BLaER1 treated with 17β-estradiol and CSF1 and Interleukin-3, amounts not matched to agents 10 nM and 100 nM (cell line): ENCODE data around the gene VSIG10.

Experiments used
- H3K27ac ChIP-seq, 11 experiments: shearing (Covaris generic); formaldehyde crosslinking; 2 replicates each; pipeline ENCODE4 v1.8.1; 2022
- H3K27me3 ChIP-seq, 11 experiments: shearing (Covaris generic); formaldehyde crosslinking; 2 replicates each; pipeline ENCODE4 v1.8.1; 2022
- H3K36me3 ChIP-seq, 11 experiments: shearing (Covaris generic); formaldehyde crosslinking; 2 replicates each; pipeline ENCODE4 v1.8.1; 2022
- H3K4me1 ChIP-seq, 10 experiments: shearing (Covaris generic); formaldehyde crosslinking; 2 replicates each; pipeline ENCODE4 v1.8.1; 2022
- H3K4me2 ChIP-seq, 11 experiments: shearing (Covaris generic); formaldehyde crosslinking; 2 replicates each; pipeline ENCODE4 v1.8.1; 2022
- H3K4me3 ChIP-seq, 10 experiments: shearing (Covaris generic); formaldehyde crosslinking; 2 replicates each; pipeline ENCODE4 v1.8.1; 2022
- H3K9ac ChIP-seq, 11 experiments: shearing (Covaris generic); formaldehyde crosslinking; 2 replicates each; pipeline ENCODE4 v1.8.1; 2022
- H3K9me3 ChIP-seq, 11 experiments: shearing (Covaris generic); formaldehyde crosslinking; replicated peaks in 1 of 11; 2 replicates each; pipeline ENCODE4 v1.8.1; 2022
- H4K20me1 ChIP-seq, 11 experiments: shearing (Covaris generic); formaldehyde crosslinking; 2 replicates each; pipeline ENCODE4 v1.8.1; 2022
- Cebpa-rat ChIP-seq, 11 experiments: shearing (Covaris generic); IDR thresholded peaks; 2 replicates each; pipeline ENCODE4 v1.8.1; 2022

VSIG10 gene

DNA sequence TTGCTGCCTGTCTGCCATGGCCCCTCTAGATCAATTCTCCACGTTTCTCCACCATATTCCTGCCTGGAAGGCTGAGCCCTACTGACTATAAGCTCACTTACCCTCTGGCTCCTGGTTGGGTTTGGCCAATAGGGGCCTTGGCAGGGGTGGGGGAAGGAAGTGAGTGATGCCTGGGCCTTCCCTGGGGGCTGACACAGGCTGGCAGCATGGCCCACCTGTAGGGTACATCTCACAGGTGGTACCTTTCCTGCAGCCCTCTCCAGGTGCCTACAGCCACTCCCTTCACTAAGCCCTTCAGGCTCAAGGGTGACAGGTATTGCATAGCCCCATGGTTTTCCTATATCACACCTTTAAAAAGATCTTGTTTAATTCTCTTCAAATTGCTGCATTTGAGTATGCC lies 83.8 kb downstream of the VSIG10 start:
- H3K4me3 ChIP-seq, result no peak overlapping the region
- H3K27me3 ChIP-seq, result no peaks in the 10 kb centered on the region
- no peak overlapping the region for H3K4me2 ChIP-seq
- TF ChIP-seq Cebpa-rat (IDR thresholded peaks at IDR 0.05), result no peak
- peaks cover 19 to 34% (median 26%) of the 10 kb centered on the region in 10 experiments for H3K4me1 ChIP-seq
- peaks cover 0 to 7% (median 0%) of the 10 kb centered on the region in 11 experiments; a peak in 2 of 22 replicates for H4K20me1 ChIP-seq
- peaks cover 41 to 70% (median 66%) of the 10 kb centered on the region in 11 experiments for H3K36me3 ChIP-seq
- no peak overlapping the region; a peak in 1 of 22 replicates for H3K9ac ChIP-seq
- no peak overlapping the region for H3K27ac ChIP-seq
- no peaks in the 10 kb centered on the region for H3K9me3 ChIP-seq

DNA sequence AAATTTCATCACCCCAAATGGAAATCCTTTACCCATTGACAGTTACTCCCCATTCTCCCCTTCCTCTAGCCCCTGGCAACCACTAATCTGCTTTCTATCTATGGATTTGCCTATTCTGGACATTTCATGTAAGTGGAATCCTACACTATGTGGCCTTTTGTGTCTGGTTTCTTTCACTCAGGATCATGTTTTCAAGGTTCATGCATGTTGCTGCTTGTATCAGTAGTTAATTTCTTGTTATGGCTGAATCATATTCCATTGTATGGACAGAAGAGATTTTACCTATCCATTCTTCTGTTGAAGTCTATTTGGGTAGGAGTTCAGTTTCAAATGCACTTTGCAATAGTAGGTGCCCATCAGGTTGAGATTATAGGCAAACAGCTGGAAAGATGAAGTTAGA lies 85.9 kb downstream of the VSIG10 start:
- peak overlapping the region in 9 of 10 experiments; percentile 78 to 96 (median 91); a peak in 16 of 20 replicates for H3K4me3 ChIP-seq
- H3K9me3 ChIP-seq, result 0 out of 22 replicates have a peak, but pooled peaks cover 0 to 4% (median 0%) of the 10 kb centered on the region in 11 experiments
- H3K36me3 ChIP-seq, result peaks cover 38 to 51% (median 49%) of the 10 kb centered on the region in 11 experiments
- no peak for TF ChIP-seq Cebpa-rat (IDR thresholded peaks at IDR 0.05)
- H3K27me3 ChIP-seq, result no peaks in the 10 kb centered on the region
- peaks cover 0 to 7% (median 0%) of the 10 kb centered on the region in 11 experiments; a peak in 1 of 22 replicates for H4K20me1 ChIP-seq
- 0 out of 22 replicates have a peak overlapping the region, but pooled peaks of 1 of the 11 experiments have one; percentile 82 for H3K27ac ChIP-seq
- H3K4me1 ChIP-seq, result peaks cover 19 to 34% (median 26%) of the 10 kb centered on the region in 10 experiments
- H3K9ac ChIP-seq, result peak overlapping the region in 9 of 11 experiments; percentile 84 to 94 (median 91); a peak in 18 of 22 replicates
- H3K4me2 ChIP-seq, result peak overlapping the region; percentile 86 to 99 (median 92)

DNA sequence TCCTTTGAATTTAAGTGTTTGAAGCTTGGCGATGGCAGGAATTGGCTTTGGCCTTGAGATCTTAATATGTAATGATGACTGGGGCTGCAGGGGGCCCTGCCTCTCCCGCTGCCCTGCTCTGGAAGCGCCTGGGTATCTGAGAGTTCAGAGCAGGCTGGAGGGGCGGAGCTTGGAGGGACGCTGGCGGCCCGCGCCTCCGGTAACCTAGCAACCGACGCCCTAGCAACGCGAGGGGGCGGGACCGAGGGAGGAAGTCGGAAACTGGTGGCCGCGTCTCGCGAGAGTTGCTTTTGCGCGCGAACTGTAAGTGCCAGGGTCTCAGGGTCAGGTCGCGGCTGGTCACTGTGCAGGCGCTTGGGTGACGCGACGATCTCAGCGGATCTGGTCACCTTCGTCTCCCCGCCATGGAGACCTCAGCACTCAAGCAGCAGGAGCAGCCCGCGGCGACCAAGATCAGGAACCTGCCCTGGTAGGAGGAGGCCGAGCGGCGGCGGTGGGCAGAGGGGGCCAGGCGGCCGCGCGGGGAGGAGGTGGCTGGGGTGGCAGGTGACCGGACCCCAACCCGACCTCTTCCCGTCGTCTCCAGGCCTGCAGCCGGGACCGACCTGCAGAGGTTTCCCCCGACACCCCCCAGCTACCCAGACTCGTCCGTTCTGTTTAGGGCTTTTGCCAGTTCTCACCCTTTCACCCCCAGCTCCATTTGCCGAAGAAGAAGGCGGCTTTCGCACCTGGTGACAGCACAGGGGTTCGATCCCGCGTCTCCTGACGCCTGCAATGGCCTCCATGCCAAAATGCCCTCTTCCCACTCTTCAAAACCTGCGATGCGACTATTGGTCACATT lies 87.2 kb downstream of the VSIG10 start, which contains the start of gene RFC5:
RFC5 (plus strand) TSS at position 280 of the 841 bp plus-strand sequence; CDS start at position 405, 125 bp downstream.
- Histone ChIP-seq H3K27ac (peak within 1 kb of the TSS; percentile 34 to 91 (median 83); a peak in 21 of 22 replicates), H3K27me3 (no peaks in the 10 kb centered on the region)
- TF ChIP-seq Cebpa-rat (IDR thresholded peaks at IDR 0.05), result no peak

DNA sequence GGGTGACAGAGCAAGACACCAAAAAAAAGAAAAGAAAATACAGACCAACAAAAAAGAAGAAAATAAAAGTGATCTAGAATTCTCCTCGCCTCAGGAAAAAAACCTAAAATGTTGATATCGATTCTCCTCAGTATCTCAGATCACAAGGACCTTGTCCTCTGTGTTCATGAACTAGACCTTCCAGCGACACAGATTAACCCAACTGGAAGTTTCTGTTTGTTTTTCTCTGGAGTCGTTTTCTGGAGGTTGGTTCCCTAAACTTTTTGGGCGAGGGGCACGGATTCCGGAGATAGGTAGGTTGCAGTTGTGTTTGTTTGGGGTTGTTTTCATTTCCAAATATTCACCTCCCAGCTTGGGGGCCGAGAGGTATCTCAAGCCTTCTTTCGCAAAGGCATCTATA lies 87.9 kb downstream of the VSIG10 start:
- Histone ChIP-seq H3K4me3 (peak overlapping the region in 9 of 10 experiments; percentile 78 to 96 (median 91); a peak in 13 of 20 replicates), H4K20me1 (peaks cover 0 to 7% (median 0%) of the 10 kb centered on the region in 11 experiments; a peak in 1 of 22 replicates), H3K4me2 (peak overlapping the region; percentile 64 to 98 (median 91)), H3K9ac (peak overlapping the region in 9 of 11 experiments; percentile 84 to 94 (median 91); a peak in 15 of 22 replicates), H3K9me3 (peaks cover 0 to 13% (median 5%) of the 10 kb centered on the region in 11 experiments; a peak in 7 of 22 replicates), H3K4me1 (peaks cover 19 to 34% (median 26%) of the 10 kb centered on the region in 10 experiments), H3K27ac (peak overlapping the region in 1 of 11 experiments; percentile 83; a peak in 1 of 22 replicates), H3K36me3 (peaks cover 19 to 31% (median 29%) of the 10 kb centered on the region in 11 experiments), H3K27me3 (no peaks in the 10 kb centered on the region)
- TF ChIP-seq Cebpa-rat (IDR thresholded peaks at IDR 0.05), result no peak

More for the DNA sequence above, 87.2 kb downstream of the VSIG10 start, which contains the start of gene RFC5:
- peaks cover 0 to 9% (median 4%) of the 10 kb centered on the region in 11 experiments; a peak in 7 of 22 replicates for H3K9me3 ChIP-seq
- peak within 1 kb of the TSS; percentile 78 to 96 (median 91) for H3K4me3 ChIP-seq
- peaks cover 19 to 34% (median 26%) of the 10 kb centered on the region in 10 experiments for H3K4me1 ChIP-seq
- H4K20me1 ChIP-seq, result peaks cover 0 to 7% (median 0%) of the 10 kb centered on the region in 11 experiments; a peak in 1 of 22 replicates
- peak within 1 kb of the TSS; percentile 84 to 94 (median 91) for H3K9ac ChIP-seq
- H3K4me2 ChIP-seq, result peak within 1 kb of the TSS; percentile 86 to 99 (median 92)
- H3K36me3 ChIP-seq, result peaks cover 25 to 38% (median 36%) of the 10 kb centered on the region in 11 experiments

DNA sequence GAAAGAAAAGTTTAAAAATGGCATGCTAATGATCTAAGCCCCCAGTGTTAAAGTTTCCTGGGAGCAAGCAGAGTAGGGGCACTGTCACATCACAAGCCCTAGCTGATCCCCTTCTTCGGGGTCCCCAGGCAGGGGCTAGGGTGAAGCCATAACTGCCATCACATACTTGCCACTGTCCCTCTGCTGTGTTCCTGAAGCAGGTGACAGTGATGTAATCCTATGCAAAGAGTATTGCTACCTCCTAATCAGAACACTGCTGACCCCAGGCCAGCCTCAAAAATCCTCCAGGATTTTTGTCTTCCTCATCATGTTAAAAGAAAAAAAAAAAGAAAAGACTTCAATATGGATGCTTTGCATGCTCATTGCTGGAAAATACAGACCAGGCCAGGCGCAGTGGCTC lies 88.5 kb downstream of the VSIG10 start:
- Histone ChIP-seq H3K27ac (no peak overlapping the region), H3K27me3 (no peaks in the 10 kb centered on the region), H3K4me3 (no peak overlapping the region), H3K4me2 (no peak overlapping the region), H3K9me3 (peaks cover 0 to 13% (median 5%) of the 10 kb centered on the region in 11 experiments; a peak in 7 of 22 replicates), H3K9ac (no peak overlapping the region), H4K20me1 (peaks cover 0 to 7% (median 0%) of the 10 kb centered on the region in 11 experiments; a peak in 1 of 22 replicates), H3K36me3 (peaks cover 13 to 25% (median 23%) of the 10 kb centered on the region in 11 experiments), H3K4me1 (peaks cover 19 to 34% (median 26%) of the 10 kb centered on the region in 10 experiments)
- no peak for TF ChIP-seq Cebpa-rat (IDR thresholded peaks at IDR 0.05)
